ENCODE data around the gene NDST3. TPM values are rescaled to one million over a fixed set of nuclear protein-coding genes. Genes with fewer than 3 reads are reported as not detected.

NDST3 gene
- total RNA-seq, 1 donor from 2014 or later = 5.7 TPM

DNA sequence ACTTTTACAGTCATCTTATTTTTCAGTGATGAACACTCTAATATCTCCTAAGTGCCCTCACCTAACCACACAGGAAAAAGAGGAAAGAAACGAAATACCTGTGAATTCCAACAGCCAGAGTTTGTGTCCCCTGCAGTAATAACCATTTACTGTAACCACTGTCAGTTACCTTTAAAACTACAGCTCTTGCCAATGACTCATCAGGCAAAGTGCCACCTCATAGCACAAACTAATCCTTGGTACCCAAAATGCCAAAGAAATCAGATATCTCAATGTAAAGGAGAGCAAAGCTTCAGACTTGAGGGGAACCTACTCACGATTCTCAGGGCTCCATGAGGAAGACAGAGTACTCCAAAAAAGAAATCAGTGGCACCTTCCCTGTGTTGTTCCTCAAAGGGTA, 146.5 kb downstream of the NDST3 start:
- H3K4me1 Mint-ChIP-seq = no peaks in the 10 kb centered on the region
- no peak for DNase-seq (ENCODE audit: low read depth, low spot score)
- H3K4me3 Mint-ChIP-seq = no peak overlapping the region
- peaks cover 2% of the 10 kb centered on the region for H3K9me3 Mint-ChIP-seq
- no peaks in the 10 kb centered on the region for H3K27me3 Mint-ChIP-seq (ENCODE audit: low read depth)
- no peaks in the 10 kb centered on the region for H3K36me3 Mint-ChIP-seq (ENCODE audit: low read depth)
- TF ChIP-seq, protein P1, sequence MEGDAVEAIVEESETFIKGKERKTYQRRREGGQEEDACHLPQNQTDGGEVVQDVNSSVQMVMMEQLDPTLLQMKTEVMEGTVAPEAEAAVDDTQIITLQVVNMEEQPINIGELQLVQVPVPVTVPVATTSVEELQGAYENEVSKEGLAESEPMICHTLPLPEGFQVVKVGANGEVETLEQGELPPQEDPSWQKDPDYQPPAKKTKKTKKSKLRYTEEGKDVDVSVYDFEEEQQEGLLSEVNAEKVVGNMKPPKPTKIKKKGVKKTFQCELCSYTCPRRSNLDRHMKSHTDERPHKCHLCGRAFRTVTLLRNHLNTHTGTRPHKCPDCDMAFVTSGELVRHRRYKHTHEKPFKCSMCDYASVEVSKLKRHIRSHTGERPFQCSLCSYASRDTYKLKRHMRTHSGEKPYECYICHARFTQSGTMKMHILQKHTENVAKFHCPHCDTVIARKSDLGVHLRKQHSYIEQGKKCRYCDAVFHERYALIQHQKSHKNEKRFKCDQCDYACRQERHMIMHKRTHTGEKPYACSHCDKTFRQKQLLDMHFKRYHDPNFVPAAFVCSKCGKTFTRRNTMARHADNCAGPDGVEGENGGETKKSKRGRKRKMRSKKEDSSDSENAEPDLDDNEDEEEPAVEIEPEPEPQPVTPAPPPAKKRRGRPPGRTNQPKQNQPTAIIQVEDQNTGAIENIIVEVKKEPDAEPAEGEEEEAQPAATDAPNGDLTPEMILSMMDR (conservative IDR thresholded peaks at IDR 0.05) = no peak
- H3K27ac Mint-ChIP-seq (ENCODE audit: unreplicated experiment) = no peak overlapping the region

DNA sequence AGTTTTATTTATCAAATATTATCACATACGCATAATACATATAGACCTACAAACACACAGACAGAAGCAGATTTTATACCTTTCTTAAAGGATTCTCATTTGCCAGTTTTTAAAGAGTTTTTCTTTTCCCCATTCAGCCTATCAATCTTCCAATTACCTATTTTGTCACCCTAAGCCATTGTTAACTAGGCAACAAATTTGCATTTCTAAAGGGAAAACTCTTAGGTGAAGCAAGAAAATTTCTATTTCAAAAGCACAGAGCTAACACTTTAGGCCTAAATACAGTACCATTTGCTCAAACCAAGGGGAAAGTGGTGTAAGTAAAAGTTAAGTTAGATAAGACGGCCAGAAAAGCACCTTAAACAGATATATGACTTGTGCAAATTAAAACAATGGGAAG, 156.6 kb downstream of the NDST3 start:
- Mint-ChIP-seq H3K27ac (ENCODE audit: unreplicated experiment) (no peak overlapping the region), H3K4me1 (no peaks in the 10 kb centered on the region), H3K4me3 (no peak overlapping the region)

DNA sequence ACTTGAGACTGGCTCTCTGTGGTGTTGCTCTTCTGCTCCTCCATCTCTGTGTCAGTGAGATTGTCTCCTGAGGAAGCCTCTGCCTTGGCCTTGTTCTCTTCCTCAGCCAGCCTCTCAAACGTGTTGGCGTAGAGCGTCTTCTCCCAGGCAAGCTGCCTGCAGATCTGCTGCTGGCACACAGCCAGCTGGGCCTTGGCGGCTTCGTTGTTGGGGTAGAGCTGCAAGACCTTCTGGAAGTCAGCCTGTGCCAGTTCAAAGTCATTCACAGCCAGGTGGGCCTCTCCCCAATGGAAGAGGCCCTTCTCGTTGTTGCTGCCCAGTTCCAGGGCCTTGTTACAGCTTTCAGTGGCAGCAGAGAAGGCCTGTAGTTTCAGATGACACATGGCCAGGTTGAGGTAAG, 159.1 kb downstream of the NDST3 start:
- Mint-ChIP-seq H3K27me3 (ENCODE audit: low read depth) (no peaks in the 10 kb centered on the region), H3K36me3 (ENCODE audit: low read depth) (peaks cover 5% of the 10 kb centered on the region), H3K4me3 (no peak overlapping the region), H3K27ac (ENCODE audit: unreplicated experiment) (no peak overlapping the region), H3K4me1 (no peaks in the 10 kb centered on the region), H3K9me3 (peaks cover 12% of the 10 kb centered on the region)
- TF ChIP-seq, protein P1 (conservative IDR thresholded peaks at IDR 0.05) = no peak
- no peak for DNase-seq (ENCODE audit: low read depth, low spot score)

More for the DNA sequence above, 156.6 kb downstream of the NDST3 start:
- no peaks in the 10 kb centered on the region for H3K27me3 Mint-ChIP-seq (ENCODE audit: low read depth)
- DNase-seq (ENCODE audit: low read depth, low spot score) = no peak
- peaks cover 10% of the 10 kb centered on the region for H3K9me3 Mint-ChIP-seq
- H3K36me3 Mint-ChIP-seq (ENCODE audit: low read depth) = peaks cover 2% of the 10 kb centered on the region
- TF ChIP-seq, protein P1 (conservative IDR thresholded peaks at IDR 0.05) = no peak

DNA sequence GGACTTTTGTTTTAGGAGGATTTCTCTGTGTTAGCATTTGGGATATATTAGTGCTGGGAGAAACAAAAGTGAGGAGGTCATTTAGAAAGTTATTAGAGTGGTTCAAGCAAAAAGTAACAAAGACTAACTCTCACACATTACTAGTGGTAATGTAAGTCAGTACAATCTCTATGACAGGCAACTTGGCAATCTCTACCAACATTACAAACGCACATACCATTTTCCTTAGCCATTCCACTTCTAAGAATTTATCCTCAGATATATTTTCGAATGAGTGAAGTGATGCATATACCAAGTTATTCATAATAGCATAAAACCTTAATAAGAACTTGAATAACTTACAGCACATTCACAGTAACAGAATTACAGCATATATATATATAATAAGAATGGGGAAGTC, 172.3 kb downstream of the NDST3 start:
- Mint-ChIP-seq H3K27ac (ENCODE audit: unreplicated experiment) (no peak overlapping the region), H3K27me3 (ENCODE audit: low read depth) (no peaks in the 10 kb centered on the region), H3K4me3 (no peak overlapping the region), H3K9me3 (peaks cover 18% of the 10 kb centered on the region), H3K4me1 (no peaks in the 10 kb centered on the region), H3K36me3 (ENCODE audit: low read depth) (peaks cover 11% of the 10 kb centered on the region)
- DNase-seq (ENCODE audit: low read depth, low spot score) = no peak
- TF ChIP-seq, protein P1 (conservative IDR thresholded peaks at IDR 0.05) = no peak

DNA sequence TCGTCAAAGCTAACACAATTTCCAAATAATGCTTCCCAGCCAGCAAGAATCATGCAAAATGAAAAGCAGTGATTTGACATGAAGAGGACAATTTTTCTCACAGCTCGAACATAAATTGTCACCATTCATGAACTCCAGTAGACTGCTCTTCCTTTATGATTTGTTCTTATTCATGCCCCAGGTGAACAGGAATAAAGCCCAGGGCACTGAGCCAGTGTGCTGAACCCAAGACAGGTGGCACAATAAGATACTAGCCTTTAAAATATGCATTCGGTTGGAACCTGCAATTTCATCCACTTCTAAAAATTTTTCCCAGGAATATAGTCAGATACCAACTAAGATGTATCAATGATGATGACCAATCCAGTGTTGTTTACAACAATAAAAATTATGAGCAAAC, 178.8 kb downstream of the NDST3 start:
- no peak overlapping the region for H3K4me3 Mint-ChIP-seq
- H3K4me1 Mint-ChIP-seq = no peaks in the 10 kb centered on the region
- DNase-seq (ENCODE audit: low read depth, low spot score) = no peak
- TF ChIP-seq, protein P1 (conservative IDR thresholded peaks at IDR 0.05) = no peak
- H3K27ac Mint-ChIP-seq (ENCODE audit: unreplicated experiment) = no peak overlapping the region
- H3K9me3 Mint-ChIP-seq = peaks cover 3% of the 10 kb centered on the region
- H3K36me3 Mint-ChIP-seq (ENCODE audit: low read depth) = peaks cover 5% of the 10 kb centered on the region
- no peaks in the 10 kb centered on the region for H3K27me3 Mint-ChIP-seq (ENCODE audit: low read depth)

DNA sequence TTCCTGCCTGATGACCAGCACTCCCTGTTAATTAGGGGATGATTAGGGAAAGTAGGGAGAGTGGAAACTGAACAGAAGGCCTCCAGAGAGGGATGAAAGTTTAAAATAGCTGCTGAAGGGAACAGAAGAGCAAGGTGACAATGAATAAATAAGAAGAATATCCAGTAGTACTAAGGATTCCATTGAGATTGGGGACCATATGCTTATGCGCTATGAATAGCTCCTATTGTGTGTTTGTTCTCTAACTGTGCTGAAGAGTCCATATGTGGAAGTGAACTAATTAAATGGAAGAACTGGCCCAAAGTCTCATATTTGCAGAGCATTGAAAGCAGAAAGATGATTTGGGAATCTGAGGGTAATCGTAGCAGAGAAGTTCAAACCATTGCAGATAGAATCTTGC, 181.5 kb downstream of the NDST3 start:
- no peak for DNase-seq (ENCODE audit: low read depth, low spot score)
- no peak overlapping the region for H3K27ac Mint-ChIP-seq (ENCODE audit: unreplicated experiment)
- H3K4me3 Mint-ChIP-seq = no peak overlapping the region
- peaks cover 7% of the 10 kb centered on the region for H3K36me3 Mint-ChIP-seq (ENCODE audit: low read depth)
- TF ChIP-seq, protein P1 (conservative IDR thresholded peaks at IDR 0.05) = no peak
- H3K4me1 Mint-ChIP-seq = no peaks in the 10 kb centered on the region
- no peaks in the 10 kb centered on the region for H3K27me3 Mint-ChIP-seq (ENCODE audit: low read depth)
- H3K9me3 Mint-ChIP-seq = peaks cover 6% of the 10 kb centered on the region

Data from neural crest cell (in vitro differentiated cells).